ENCODE measurements around the gene WDR87.

Gene WDR87

GRCh38 chr19:37905946-37906868, at the start of gene WDR87:
Gene WDR87 (minus strand): TSS chr19:37906594. CDS start chr19:37898239, 8,355 bp downstream.
- TF ChIP-seq, protein P1, sequence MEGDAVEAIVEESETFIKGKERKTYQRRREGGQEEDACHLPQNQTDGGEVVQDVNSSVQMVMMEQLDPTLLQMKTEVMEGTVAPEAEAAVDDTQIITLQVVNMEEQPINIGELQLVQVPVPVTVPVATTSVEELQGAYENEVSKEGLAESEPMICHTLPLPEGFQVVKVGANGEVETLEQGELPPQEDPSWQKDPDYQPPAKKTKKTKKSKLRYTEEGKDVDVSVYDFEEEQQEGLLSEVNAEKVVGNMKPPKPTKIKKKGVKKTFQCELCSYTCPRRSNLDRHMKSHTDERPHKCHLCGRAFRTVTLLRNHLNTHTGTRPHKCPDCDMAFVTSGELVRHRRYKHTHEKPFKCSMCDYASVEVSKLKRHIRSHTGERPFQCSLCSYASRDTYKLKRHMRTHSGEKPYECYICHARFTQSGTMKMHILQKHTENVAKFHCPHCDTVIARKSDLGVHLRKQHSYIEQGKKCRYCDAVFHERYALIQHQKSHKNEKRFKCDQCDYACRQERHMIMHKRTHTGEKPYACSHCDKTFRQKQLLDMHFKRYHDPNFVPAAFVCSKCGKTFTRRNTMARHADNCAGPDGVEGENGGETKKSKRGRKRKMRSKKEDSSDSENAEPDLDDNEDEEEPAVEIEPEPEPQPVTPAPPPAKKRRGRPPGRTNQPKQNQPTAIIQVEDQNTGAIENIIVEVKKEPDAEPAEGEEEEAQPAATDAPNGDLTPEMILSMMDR (conservative IDR thresholded peaks at IDR 0.05; ENCODE audit: low read depth, low read length), result peak; percentile 26
- H3K4me3 ChIP-seq (ENCODE audit: low read length), result peak within 1 kb of the TSS; percentile 90
- no peak for DNase-seq (ENCODE audit: low read depth)

DNA sequence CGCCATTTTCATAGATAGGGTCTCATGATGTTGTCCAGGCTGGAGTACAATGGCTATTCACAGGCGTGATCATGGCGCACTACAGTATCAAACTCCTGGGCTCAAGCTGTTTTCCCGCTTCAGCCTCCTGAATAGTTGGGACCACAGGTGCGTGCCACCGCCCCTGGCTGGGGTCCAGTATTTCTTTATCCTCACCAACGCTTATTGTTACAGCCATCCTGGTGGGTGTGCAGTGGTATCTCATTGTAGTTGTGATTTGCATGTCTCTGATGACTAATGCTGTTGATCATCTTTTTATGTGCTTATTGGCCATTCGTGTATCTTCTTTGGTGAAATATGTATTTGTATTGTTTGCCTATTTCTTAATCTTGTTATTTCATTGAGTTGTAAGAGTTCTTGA, 49.6 kb upstream of the WDR87 start:
- no peak overlapping the region for H3K4me3 ChIP-seq (ENCODE audit: low read length)
- no peak for DNase-seq (ENCODE audit: low read depth)
- TF ChIP-seq, protein P1 (conservative IDR thresholded peaks at IDR 0.05; ENCODE audit: low read depth, low read length), result no peak

- DNase-seq (ENCODE audit: low read depth), result no peak
Measured at GRCh38 chr19:37954421-37954874, 48.1 kb upstream of the WDR87 start.

DNA sequence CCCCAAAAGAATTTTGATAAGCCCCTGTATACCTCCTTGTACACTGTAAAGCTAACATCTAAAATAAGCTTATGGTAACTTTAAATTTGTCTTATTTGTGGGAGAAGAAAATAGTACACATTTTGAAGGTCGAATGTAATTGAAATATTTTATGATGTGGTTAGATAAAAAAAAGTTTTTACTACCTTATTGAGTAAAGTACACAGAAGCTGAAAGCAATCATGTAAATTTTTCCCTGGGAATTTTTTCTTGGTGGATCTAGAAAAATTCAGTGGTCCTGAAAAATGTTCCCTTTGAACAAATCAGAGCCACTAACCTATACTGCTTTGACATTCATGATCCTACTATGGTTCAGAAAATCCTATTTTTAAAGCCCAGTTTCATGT, 47.5 kb upstream of the WDR87 start:
- TF ChIP-seq, protein P1 (conservative IDR thresholded peaks at IDR 0.05; ENCODE audit: low read depth, low read length), result no peak
- no peak for DNase-seq (ENCODE audit: low read depth)
- H3K4me3 ChIP-seq (ENCODE audit: low read length), result no peak overlapping the region

More at GRCh38 chr19:37954421-37954874, 48.1 kb upstream of the WDR87 start:
- H3K4me3 ChIP-seq (ENCODE audit: low read length), result no peak overlapping the region
- TF ChIP-seq, protein P1 (conservative IDR thresholded peaks at IDR 0.05; ENCODE audit: low read depth, low read length), result no peak

DNA sequence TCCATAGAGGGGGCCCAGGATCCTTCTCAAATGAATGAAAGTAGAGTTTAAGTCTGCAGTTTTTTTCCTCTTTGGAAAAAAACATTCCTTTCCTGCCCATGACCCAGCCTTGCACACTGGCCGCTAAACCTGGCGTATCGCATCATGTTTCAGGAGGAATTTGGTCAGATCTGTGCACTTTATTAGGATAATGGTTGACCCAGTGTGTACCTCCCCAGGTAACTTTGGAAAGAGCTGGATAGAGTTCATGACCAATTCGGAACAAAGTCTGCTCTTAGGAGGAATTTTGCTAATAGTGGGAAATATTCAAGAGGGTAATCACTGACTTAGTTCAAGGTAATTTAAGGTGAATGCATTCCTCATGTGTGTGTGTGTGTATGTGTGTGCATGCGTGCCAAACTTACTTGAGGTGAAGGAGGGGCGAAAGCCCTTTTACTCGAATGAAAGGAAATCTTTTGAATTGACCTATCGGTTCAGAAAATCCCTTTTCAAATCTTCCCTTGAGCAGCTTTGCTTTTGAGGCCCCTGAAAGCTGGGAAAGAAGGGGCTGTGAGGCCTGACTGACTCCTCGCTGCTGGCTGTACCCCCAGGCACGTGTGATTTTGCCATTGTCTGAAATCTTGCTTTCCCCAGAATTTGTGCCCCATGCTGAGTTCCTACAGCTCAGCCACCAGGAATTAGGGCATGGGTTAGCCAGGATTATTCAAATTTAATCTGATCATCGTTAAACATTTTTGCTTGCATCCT, 47.0 kb upstream of the WDR87 start:
- no peak for DNase-seq (ENCODE audit: low read depth)
- no peak overlapping the region for H3K4me3 ChIP-seq (ENCODE audit: low read length)
- TF ChIP-seq, protein P1 (conservative IDR thresholded peaks at IDR 0.05; ENCODE audit: low read depth, low read length), result no peak

DNA sequence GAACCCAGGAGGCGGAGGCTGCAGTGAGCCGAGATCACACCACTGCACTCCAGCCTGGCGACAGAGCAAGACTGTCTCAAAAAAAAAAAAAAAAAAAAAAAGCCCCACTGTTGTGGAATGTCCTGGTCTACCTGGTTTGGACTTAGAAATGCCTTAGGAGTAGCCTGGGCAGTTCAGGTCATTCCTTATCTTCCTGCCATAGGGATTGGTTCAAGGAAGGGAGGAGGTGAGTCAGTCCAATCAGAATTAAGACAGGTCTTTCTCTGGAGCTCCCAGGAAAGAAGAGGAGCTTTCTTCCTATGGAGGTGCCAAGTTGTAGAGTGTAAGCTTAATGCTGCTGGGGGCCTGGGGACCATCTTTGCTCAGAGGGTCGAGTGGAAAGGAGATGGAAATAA, 45.4 kb upstream of the WDR87 start:
- no peak overlapping the region for H3K4me3 ChIP-seq (ENCODE audit: low read length)
- TF ChIP-seq, protein P1 (conservative IDR thresholded peaks at IDR 0.05; ENCODE audit: low read depth, low read length), result no peak
- DNase-seq (ENCODE audit: low read depth), result no peak

All from retinal pigment epithelial cell (primary cell).